Measurements from ENCODE around the gene TMEM26. TPM values are rescaled to one million over a fixed set of nuclear protein-coding genes. Genes with fewer than 3 reads are reported as not detected.

Gene TMEM26
- total and polyA plus RNA-seq, 8 donors: 1.3 to 8.1 (median 6.0) TPM

- no peaks in the 10 kb centered on the region for H3K27me3 ChIP-seq
- intact Hi-C loops (cut with DNase I): no loop called here
- peaks cover 0 to 4% of the 10 kb centered on the region in 2 donors for H3K4me1 ChIP-seq
- H3K4me3 ChIP-seq: no peak overlapping the region
- H3K27ac ChIP-seq: no peak overlapping the region
- DNase-seq: peak in 1 of 4 donors; percentile 40
- no peaks in the 10 kb centered on the region for H3K9me3 ChIP-seq
- no peaks in the 10 kb centered on the region for H3K36me3 ChIP-seq
- no peak for ATAC-seq
- TF ChIP-seq CTCF (IDR thresholded peaks at IDR 0.05): no peak
Observed at GRCh38 chr10:61438141-61438988, 14.8 kb downstream of the TMEM26 start.

DNA sequence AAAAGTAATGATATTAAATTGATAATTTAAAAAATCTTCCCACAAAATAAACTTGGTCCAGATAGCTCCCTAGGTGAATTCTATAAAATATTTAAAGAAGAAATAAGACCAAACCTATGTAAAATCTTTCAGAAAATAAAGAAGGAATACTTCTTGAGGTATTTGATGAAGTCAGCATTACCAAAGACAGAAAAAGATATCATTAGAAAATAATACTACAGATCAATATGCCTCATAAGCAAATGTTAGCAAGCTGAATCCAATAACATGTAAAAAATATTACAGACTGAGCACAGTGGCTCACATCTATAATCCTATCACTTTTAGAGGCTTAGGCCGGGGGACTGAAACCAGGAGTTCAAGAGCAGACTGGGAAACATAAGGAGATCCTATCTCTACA is 30.0 kb downstream of the TMEM26 start:
- no peak overlapping the region for H3K27ac ChIP-seq
- no peak overlapping the region for H3K4me3 ChIP-seq
- intact Hi-C loops (cut with DNase I): no loop called here
- H3K36me3 ChIP-seq: no peaks in the 10 kb centered on the region
- H3K9me3 ChIP-seq: peaks cover 0 to 57% of the 10 kb centered on the region in 2 donors
- ATAC-seq (no peak), DNase-seq (no peak)
- H3K4me1 ChIP-seq: no peaks in the 10 kb centered on the region
- no peak for TF ChIP-seq CTCF (IDR thresholded peaks at IDR 0.05)
- H3K27me3 ChIP-seq: no peaks in the 10 kb centered on the region

DNA sequence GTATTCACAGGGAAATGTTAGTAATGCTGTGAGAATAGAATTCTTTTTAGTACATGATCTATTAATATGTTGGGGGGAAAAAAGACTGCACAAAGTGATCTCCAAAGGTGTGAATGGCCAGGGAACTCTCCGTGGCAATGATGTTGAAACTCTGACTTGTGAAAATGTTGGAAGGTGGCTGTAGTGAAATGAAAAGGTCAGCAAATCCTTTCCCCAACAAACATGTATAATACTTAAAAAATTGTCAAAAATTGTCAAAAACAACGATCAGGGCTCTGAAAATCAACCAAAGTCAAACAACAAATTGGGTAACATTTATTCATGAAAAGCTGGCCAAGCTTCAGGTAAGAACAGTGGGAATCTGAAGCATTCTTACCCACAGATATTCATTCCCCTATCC is 35.5 kb downstream of the TMEM26 start:
- ATAC-seq: no peak
- intact Hi-C loops (cut with DNase I): no loop called here
- no peak overlapping the region for H3K4me3 ChIP-seq
- TF ChIP-seq CTCF (IDR thresholded peaks at IDR 0.05): no peak
- no peaks in the 10 kb centered on the region for H3K4me1 ChIP-seq
- H3K9me3 ChIP-seq: peaks cover 0 to 31% of the 10 kb centered on the region in 2 donors
- H3K27ac ChIP-seq: no peak overlapping the region
- H3K36me3 ChIP-seq: no peaks in the 10 kb centered on the region
- DNase-seq: no peak
- H3K27me3 ChIP-seq: no peaks in the 10 kb centered on the region

DNA sequence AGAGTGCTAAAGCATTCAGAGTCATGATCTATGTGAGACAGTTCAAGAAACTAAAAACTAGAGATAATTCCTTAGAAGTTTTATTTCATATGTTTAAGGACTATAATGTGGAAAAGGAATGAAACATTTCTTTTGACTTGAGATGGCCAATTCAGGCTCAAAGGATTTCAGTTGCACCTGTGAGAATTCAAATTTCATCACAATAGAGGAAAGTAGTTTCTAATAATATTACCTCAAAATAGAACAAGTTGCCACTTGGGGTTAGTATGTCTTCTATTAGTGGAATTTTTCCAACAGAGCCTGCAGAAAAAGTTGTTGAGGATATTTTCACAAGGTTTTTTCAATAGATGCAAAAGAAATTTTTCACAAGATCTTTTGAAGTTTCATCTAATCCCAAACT is 37.4 kb downstream of the TMEM26 start:
- no peak for TF ChIP-seq CTCF (IDR thresholded peaks at IDR 0.05)
- Histone ChIP-seq H3K27ac (no peak overlapping the region), H3K36me3 (no peaks in the 10 kb centered on the region), H3K4me1 (no peaks in the 10 kb centered on the region), H3K4me3 (no peak overlapping the region), H3K27me3 (no peaks in the 10 kb centered on the region), H3K9me3 (peaks cover 0 to 16% of the 10 kb centered on the region in 2 donors)
- no peak for DNase-seq
- intact Hi-C loops (cut with DNase I): no loop called here
- ATAC-seq: no peak

GRCh38 chr10:61411706-61412105 is 41.5 kb downstream of the TMEM26 start:
- Histone ChIP-seq H3K27me3 (no peaks in the 10 kb centered on the region), H3K36me3 (no peaks in the 10 kb centered on the region), H3K9me3 (no peaks in the 10 kb centered on the region), H3K27ac (no peak overlapping the region), H3K4me1 (no peaks in the 10 kb centered on the region), H3K4me3 (no peak overlapping the region)
- DNase-seq (no peak), ATAC-seq (no peak)
- TF ChIP-seq CTCF (IDR thresholded peaks at IDR 0.05): no peak
- intact Hi-C loops (cut with DNase I): no loop called here

Measured in left lung (tissue), 10 donors.